ENCODE data around the gene RAP2B. TPM values are rescaled to one million over a fixed set of nuclear protein-coding genes. Genes with fewer than 3 reads are reported as not detected.

Gene RAP2B
- 28.1 and 29.7 TPM in 2 replicates for total RNA-seq

GRCh38 chr3:153161714-153162512 is at the start of gene RAP2B:
RAP2B (plus strand) TSS chr3:153162226; CDS start chr3:153162694, 468 bp downstream.

Data from airway epithelial cell (primary cell).